Jurkat, Clone E6-1 (cell line): ENCODE measurements around the gene TMEM208.

Experiments used
- DNase-seq: peaks from one replicate; pipeline ENCODE4 v3.0.0-alpha.2; 2011; ENCODE audit warnings: low read depth, low spot score
- H3K4me3 ChIP-seq: 2 replicates; pipeline ENCODE4 v1.5.1; 2011; ENCODE audit warnings: mild to moderate bottlenecking, low read length, control low read depth, moderate library complexity

The TMEM208 gene

GRCh38 chr16:67245674-67246080 is 18.7 kb downstream of the TMEM208 start:
- no peak overlapping the region for H3K4me3 ChIP-seq
- no peak for DNase-seq

- DNase-seq: no peak
- peak overlapping the region; percentile 78 for H3K4me3 ChIP-seq
Observed at GRCh38 chr16:67246081-67246755, 19.3 kb downstream of the TMEM208 start.

- no peak for DNase-seq
- peak overlapping the region; percentile 78 for H3K4me3 ChIP-seq
Observed at GRCh38 chr16:67246756-67247191, 19.8 kb downstream of the TMEM208 start.

- DNase-seq: peak; percentile 92
Observed at GRCh38 chr16:67247192-67248072, 20.5 kb downstream of the TMEM208 start, which contains the start of gene FHOD1. TSS of gene FHOD1 (minus strand) at chr16:67247481. CDS start at chr16:67247410, 71 bp downstream.

DNA sequence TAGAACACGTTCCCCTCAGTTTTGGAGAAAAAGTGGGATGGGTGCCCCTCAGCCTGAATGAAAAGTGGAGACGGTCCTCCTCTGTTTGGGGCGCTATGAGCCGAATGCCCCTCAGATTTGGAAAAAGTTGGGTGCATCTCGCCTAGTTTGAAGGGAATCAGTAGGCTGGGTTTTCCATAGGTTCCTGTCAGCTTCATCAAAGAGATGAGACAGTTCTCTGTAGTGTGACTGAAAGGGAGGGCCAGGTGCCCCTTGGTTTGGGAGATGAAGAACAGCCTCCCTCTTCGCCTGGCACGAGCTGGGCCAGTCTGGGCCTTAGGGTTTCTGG is 21.1 kb downstream of the TMEM208 start:
- peak overlapping the region; percentile 78 for H3K4me3 ChIP-seq
- DNase-seq: no peak

More at GRCh38 chr16:67247192-67248072, 20.5 kb downstream of the TMEM208 start, which contains the start of gene FHOD1:
- H3K4me3 ChIP-seq: peak within 1 kb of the TSS; percentile 78

DNA sequence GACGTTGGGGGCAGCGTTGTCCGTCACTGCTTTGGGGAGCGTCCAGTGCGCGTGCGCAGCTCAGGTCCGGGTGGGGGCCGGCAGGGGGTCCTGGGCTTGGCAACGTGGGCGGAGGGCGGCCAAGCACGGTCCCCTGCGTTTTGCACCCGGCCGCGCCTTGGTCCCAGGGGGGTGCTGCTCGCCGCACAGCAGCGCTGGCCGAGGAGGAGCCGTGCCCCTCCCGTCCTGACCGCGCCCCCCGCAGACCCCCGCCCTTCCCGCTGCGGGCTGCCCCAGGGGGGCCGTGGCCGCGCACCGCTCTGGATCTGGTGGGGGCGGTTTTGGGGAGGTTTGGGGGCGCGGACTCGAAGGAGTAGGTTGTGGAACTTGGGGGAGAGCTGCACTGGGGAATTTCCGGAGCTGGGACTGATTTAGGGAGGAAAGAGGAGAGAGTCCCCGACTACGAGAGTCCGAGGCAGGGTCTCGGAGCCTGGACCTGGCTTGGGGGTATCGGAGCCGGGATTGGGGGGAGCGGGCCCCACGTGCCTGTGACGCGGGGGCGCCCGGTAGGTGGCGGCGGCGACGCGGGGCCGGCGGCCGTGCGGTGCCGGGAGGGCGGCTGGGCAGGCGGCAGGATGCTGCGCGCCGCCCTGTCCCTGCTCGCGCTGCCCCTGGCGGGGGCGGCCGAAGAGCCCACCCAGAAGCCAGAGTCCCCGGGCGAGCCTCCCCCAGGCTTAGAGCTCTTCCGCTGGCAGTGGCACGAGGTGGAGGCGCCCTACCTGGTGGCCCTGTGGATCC is 21.7 kb downstream of the TMEM208 start, which contains the start of gene SLC9A5:
TSS of gene SLC9A5 (plus strand) at position 579 of the 777 bp plus-strand sequence. CDS start at position 615, 36 bp downstream.
- peak within 1 kb of the TSS; percentile 78 for H3K4me3 ChIP-seq

GRCh38 chr16:67249178-67250044 is 22.5 kb downstream of the TMEM208 start:
- no peak for DNase-seq
- peak overlapping the region; percentile 18 for H3K4me3 ChIP-seq

More for the DNA sequence above, 21.7 kb downstream of the TMEM208 start, which contains the start of gene SLC9A5:
- DNase-seq: no peak

GRCh38 chr16:67250045-67250327 is 23.1 kb downstream of the TMEM208 start:
- no peak overlapping the region for H3K4me3 ChIP-seq
- no peak for DNase-seq

GRCh38 chr16:67252609-67253497 is 25.9 kb downstream of the TMEM208 start:
- H3K4me3 ChIP-seq: no peak overlapping the region
- no peak for DNase-seq

GRCh38 chr16:67254801-67255552 is 28.0 kb downstream of the TMEM208 start:
- no peak for DNase-seq
- H3K4me3 ChIP-seq: no peak overlapping the region

DNA sequence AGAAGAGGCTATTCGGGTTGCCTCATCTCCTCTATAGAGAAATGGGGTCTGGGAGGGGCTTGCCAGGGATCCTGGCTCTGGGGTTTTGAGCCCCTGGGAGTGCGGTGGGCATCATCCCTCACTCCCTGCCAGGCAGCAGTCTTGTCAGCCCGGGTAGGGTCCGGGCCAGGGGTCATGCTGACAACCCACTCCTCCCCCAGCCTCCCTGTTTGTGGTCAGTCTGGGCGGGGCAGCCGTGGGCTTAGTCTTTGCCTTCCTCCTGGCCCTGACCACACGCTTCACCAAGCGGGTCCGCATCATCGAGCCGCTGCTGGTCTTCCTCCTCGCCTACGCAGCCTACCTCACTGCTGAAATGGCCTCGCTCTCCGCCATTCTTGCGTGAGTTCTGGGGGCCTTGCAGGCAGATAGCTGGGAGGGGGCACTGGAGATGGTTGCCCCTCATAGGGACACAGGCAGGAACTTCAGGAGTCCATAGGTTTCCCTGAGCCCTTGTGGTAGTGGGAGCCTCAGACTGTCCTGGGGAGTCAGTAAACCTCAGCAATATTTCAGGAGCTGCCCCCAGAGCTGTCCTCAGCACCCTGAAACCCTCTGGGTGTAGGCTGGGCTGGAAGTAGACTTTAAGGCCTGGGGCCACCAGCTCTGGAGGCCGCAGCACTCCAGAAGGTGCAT is 28.8 kb downstream of the TMEM208 start:
- no peak for DNase-seq
- no peak overlapping the region for H3K4me3 ChIP-seq

GRCh38 chr16:67256701-67257230 is 29.8 kb downstream of the TMEM208 start:
- H3K4me3 ChIP-seq: no peak overlapping the region
- no peak for DNase-seq

GRCh38 chr16:67257486-67258160 is 30.7 kb downstream of the TMEM208 start:
- H3K4me3 ChIP-seq: no peak overlapping the region
- no peak for DNase-seq

DNA sequence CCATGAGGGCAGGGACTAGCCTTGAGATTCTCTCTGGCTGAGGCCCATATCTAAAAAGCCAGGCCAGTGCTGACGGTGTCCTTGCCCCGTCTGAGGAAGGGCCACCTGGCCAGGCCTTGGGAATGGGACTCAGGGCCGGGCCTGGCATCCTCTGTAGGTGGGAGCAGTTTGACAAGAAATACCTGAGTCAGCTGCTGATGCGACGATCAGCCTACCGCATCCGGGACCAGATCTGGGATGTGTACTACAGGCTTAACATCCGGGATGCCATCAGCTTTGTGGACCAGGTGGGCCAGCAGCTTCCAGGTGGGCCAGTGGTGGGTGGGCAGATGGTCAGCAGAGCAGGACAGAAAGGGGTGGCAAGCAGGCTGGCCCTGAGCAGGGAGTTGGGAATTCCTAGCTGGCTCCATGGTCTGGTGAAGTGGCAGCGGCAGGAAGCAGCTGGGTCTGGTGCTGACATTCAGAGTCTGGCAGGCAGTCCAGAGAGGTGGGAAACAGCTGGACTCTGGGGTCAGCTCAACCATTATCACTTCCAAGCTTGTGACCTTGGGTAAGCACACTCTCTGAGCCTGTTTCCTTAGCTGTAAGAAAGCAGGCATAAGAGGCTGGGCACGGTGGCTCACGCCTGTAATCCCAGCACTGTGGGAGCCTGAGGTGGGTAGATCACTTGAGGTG is 31.4 kb downstream of the TMEM208 start:
- H3K4me3 ChIP-seq: no peak overlapping the region
- no peak for DNase-seq

GRCh38 chr16:67259705-67260104 is 32.8 kb downstream of the TMEM208 start:
- no peak overlapping the region for H3K4me3 ChIP-seq
- DNase-seq: no peak
